K562 (cell line): ENCODE data around the gene SLC49A3. TPM values are rescaled to one million over a fixed set of nuclear protein-coding genes. Genes with fewer than 3 reads are reported as not detected.

Source experiments
- ATAC-seq: fragments of 200-7000 bp; cut with Tn5 transposase; 3 replicates; pipeline ENCODE4 v1.9.1; 2020; ENCODE audit warnings: moderate library complexity
- BruUV-seq: library from RNA; stranded (reverse); fragments of 400-500 nt; replicated peaks from 2 replicates; lab custom pipeline; 2021; lab: Mats Ljungman, UMichigan
- CTCF ChIA-PET: fragments of 300-600 bp; formaldehyde crosslinking; extraction: SDS; loops from one replicate; lab custom pipeline; 2021; ENCODE audit warnings: low intra/inter-chr PET ratio; lab: Yijun Ruan, JAX
- POLR2A ChIA-PET: fragments of 300-600, 350-650 bp; sonication (Branson Sonifier 250); formaldehyde crosslinking; extraction: SDS; loops from one replicate; lab custom pipeline; 2021; ENCODE audit warnings: antibody characterized with exemption, inconsistent platforms; lab: Yijun Ruan, JAX
- DNase-seq, 4 experiments: peaks; one replicate each; pipeline versions ENCODE4 v3.0.0 to v3.0.0-alpha.2; 2011 to 2018; ENCODE audit warnings: low spot score in 3 of 4, mixed read lengths in 3 of 4; ENCODE audit errors: extremely low read depth in 1 of 4
- FAIRE-seq: peaks from 2 replicates; lab custom pipeline; 2011; peaks lifted over from hg19 to GRCh38; lab: Jason Lieb, UNC
- H2AFZ ChIP-seq: 2 replicates; pipeline ENCODE4 v1.6.0; 2011; ENCODE audit warnings: low read depth, low read length, control low read depth, inconsistent platforms
- H3K27ac ChIP-seq: fragments of 200-600 bp; 3 replicates; pipeline ENCODE4 v1.8.0; 2011; ENCODE audit warnings: low read depth, mild to moderate bottlenecking, control low read depth, inconsistent platforms, low read length, moderate library complexity, mixed read lengths; ENCODE audit errors: extremely low read depth
- H3K27me3 ChIP-seq, 2 experiments: fragments of 300-600 bp in 1 of 2; 2 replicates in 1 of 2; 3 replicates in 1 of 2; pipeline versions ENCODE4 v1.6.0 to v1.8.0; 2011; ENCODE audit warnings: inconsistent platforms in 2 of 2, low read length in 2 of 2, mild to moderate bottlenecking in 1 of 2, mixed read lengths in 1 of 2, moderate library complexity in 1 of 2; ENCODE audit not compliant: control insufficient read depth in 2 of 2, insufficient read depth in 2 of 2
- H3K36me3 ChIP-seq: fragments of 300-600 bp; 3 replicates; pipeline ENCODE4 v1.8.0; 2011; ENCODE audit warnings: mild to moderate bottlenecking, low read length, inconsistent platforms; ENCODE audit not compliant: control insufficient read depth, insufficient read depth
- H3K4me1 ChIP-seq, 2 experiments: fragments of 200-600 bp in 1 of 2; replicated peaks in 1 of 2; 2 replicates in 1 of 2; 3 replicates in 1 of 2; pipeline versions ENCODE4 v1.5.1 to v1.8.0; 2011; ENCODE audit warnings: inconsistent platforms in 2 of 2, low read length in 2 of 2, mild to moderate bottlenecking in 1 of 2, mixed read lengths in 1 of 2, moderate library complexity in 1 of 2; ENCODE audit not compliant: control insufficient read depth in 2 of 2, insufficient read depth in 2 of 2
- H3K4me2 ChIP-seq: 2 replicates; pipeline ENCODE4 v1.6.1; 2011; ENCODE audit warnings: low read length, control low read depth, inconsistent platforms, mixed read lengths; ENCODE audit not compliant: insufficient read depth
- H3K4me3 ChIP-seq: fragments of 200-600 bp; sonication (generic), shearing (Covaris generic); 2 replicates; pipeline ENCODE4 v1.5.1; 2016; ENCODE audit warnings: control low read depth, inconsistent platforms
- H3K79me2 ChIP-seq: fragments of 200-600 bp; 3 replicates; pipeline ENCODE4 v1.8.0; 2011; ENCODE audit warnings: low read length, inconsistent platforms; ENCODE audit not compliant: control insufficient read depth, insufficient read depth
- H3K9ac ChIP-seq, 2 experiments: 2 replicates each; pipeline versions ENCODE4 v1.6.0 to v1.6.1; 2011; ENCODE audit warnings: low read depth in 2 of 2, low read length in 2 of 2, control low read depth in 1 of 2, inconsistent platforms in 1 of 2, mild to moderate bottlenecking in 1 of 2, mixed read lengths in 1 of 2; ENCODE audit not compliant: insufficient read depth in 1 of 2
- H3K9me1 ChIP-seq: one replicate; pipeline ENCODE4 v1.6.0; 2011; ENCODE audit warnings: inconsistent platforms, mild to moderate bottlenecking, low read length, moderate library complexity; ENCODE audit not compliant: control insufficient read depth, insufficient read depth
- H3K9me3 ChIP-seq: replicated peaks from 2 replicates; pipeline ENCODE4 v1.5.1; 2011; ENCODE audit warnings: low read depth, low read length, inconsistent platforms; ENCODE audit not compliant: control insufficient read depth, insufficient read depth
- H4K20me1 ChIP-seq: replicated peaks from 2 replicates; pipeline ENCODE4 v1.6.1; 2011; ENCODE audit warnings: low read length, inconsistent platforms, mixed read lengths; ENCODE audit not compliant: control insufficient read depth, insufficient read depth
- CBFA2T2 ChIP-seq: fragments of 450-650 bp; conservative IDR thresholded peaks from 2 replicates; pipeline ENCODE4 v1.6.1; 2017; ENCODE audit warnings: mild to moderate bottlenecking
- CBFA2T3 ChIP-seq: fragments of 450-650 bp; IDR thresholded peaks from 2 replicates; pipeline ENCODE4 v1.6.1; 2017
- FOXA3 ChIP-seq, 2 experiments: fragments of 450-650 bp in 1 of 2; sonication (generic) in 1 of 2; formaldehyde crosslinking; IDR thresholded peaks in 1 of 2; conservative IDR thresholded peaks in 1 of 2; 2 replicates each; pipeline versions ENCODE4 v1.4.0 to v1.8.0; 2020 to 2022; ENCODE audit warnings: mild to moderate bottlenecking in 2 of 2, missing genetic modification reagents in 1 of 2
- MAX ChIP-seq: sonication (generic); formaldehyde crosslinking; IDR thresholded peaks from 2 replicates; pipeline ENCODE4 v1.9.0; 2022; ENCODE audit warnings: mild to moderate bottlenecking, missing genetic modification reagents
- MLLT1 ChIP-seq, 2 experiments: fragments of 450-650 bp; IDR thresholded peaks; 2 replicates each; pipeline ENCODE4 v1.6.1; 2016
- PRDM10 ChIP-seq: fragments of 450-650 bp; IDR thresholded peaks from 2 replicates; pipeline ENCODE4 v1.6.1; 2018; ENCODE audit not compliant: partially characterized antibody
- TCF3 ChIP-seq: sonication (generic); formaldehyde crosslinking; IDR thresholded peaks from 2 replicates; pipeline ENCODE4 v1.4.0; 2020; ENCODE audit warnings: mild to moderate bottlenecking, missing genetic modification reagents
- UBTF ChIP-seq, 2 experiments: IDR thresholded peaks; 2 replicates each; pipeline ENCODE4 v1.6.1; 2012; ENCODE audit warnings: improper control_type of control experiment in 2 of 2, low read depth in 2 of 2, low read length in 2 of 2, borderline replicate concordance in 1 of 2
- ZNF764 ChIP-seq: fragments of 250-450 bp; sonication (Bioruptor Pico); IDR thresholded peaks from 2 replicates; pipeline ENCODE4 v1.4.0; 2020; ENCODE audit warnings: low read depth, mild to moderate bottlenecking, moderate library complexity
- WGBS: fragments of 100-300 bp; shearing (Covaris generic); methylation state at CpG from one replicate; pipeline ENCODE4 v1.1.6; 2016; ENCODE audit warnings: low coverage, mixed read lengths; ENCODE audit not compliant: insufficient coverage; ENCODE audit errors: missing lambda C conversion rate; 5-methylcytosine and 5-hydroxymethylcytosine counted together
- in situ Hi-C: fragments of 300-500 bp; cut with MboI; formaldehyde crosslinking; loops from 4 replicates; pipeline ENCODE4 v1.15.0; 2018; ENCODE audit warnings: inconsistent platforms, mixed read lengths
- intact Hi-C: fragments of 100-400 bp; cut with micrococcal nuclease; formaldehyde crosslinking; loops from 2 replicates; pipeline ENCODE4 v1.14.2; 2022
- polyA plus RNA-seq, 8 experiments: library from polyadenylated mRNA; depleted of rRNA in 4 of 8; stranded (reverse) in 5 of 8; unstranded in 3 of 8; fragments of >200 nt; fragmentation: Nextera tagmentation in 2 of 8; fragmentation: Illumina TruSeq in 1 of 8; extraction: Ambion mirVana in 2 of 8; extraction: Trizol in 1 of 8; gene quantifications; 2 replicates each; pipeline versions ENCODE4 v1.2.1 to v1.2.3, GENCODE V29; 2011 to 2014; ENCODE audit warnings: inconsistent platforms in 1 of 8, missing spikeins in 1 of 8
- total RNA-seq, 7 experiments: library from RNA; depleted of rRNA in 6 of 7; stranded (reverse); fragments of >200 nt in 6 of 7; fragmentation: Illumina TruSeq in 2 of 7; extraction: Trizol in 2 of 7; gene quantifications; 2 replicates each; pipeline versions ENCODE4 v1.2.1 to v1.2.3, GENCODE V29; 2011 to 2021; ENCODE audit warnings: low replicate concordance in 1 of 7

SLC49A3 gene
- total and polyA plus RNA-seq, 9 of the 15 experiments (the other 6 are each of a cell fraction or from before 2014, with no cell fraction given), result 0.24 to 0.41 TPM; not detected in 7

- ATAC-seq, result peak; percentile 64
- no peak overlapping the region; the same call in 1 of the 2 replicates for H3K4me2 ChIP-seq
These were observed 4.0 kb upstream of the SLC49A3 start for GRCh38 chr4:692771-693554.

More at GRCh38 chr4:692771-693554, 4.0 kb upstream of the SLC49A3 start:
- peaks cover 1% of the 10 kb centered on the region; the same call in 1 of the 3 replicates for H3K79me2 ChIP-seq
- in situ Hi-C loops (no loop called here), intact Hi-C loops (no loop called here)
- H3K9me1 ChIP-seq, result no peaks in the 10 kb centered on the region
- no peaks in the 10 kb centered on the region for H4K20me1 ChIP-seq
- BruUV-seq, result no TSS peak
- no peak overlapping the region for H3K4me3 ChIP-seq
- WGBS, result 44% methylated on average over 31 of the region's 32 CpGs
- no peaks in the 10 kb centered on the region for H3K27me3 ChIP-seq
- H2AFZ ChIP-seq, result peak overlapping the region; percentile 37
- peak overlapping the region; percentile 19 to 89; a peak in 3 of 4 replicates for H3K9ac ChIP-seq
- no peaks in the 10 kb centered on the region for H3K9me3 ChIP-seq
- H3K36me3 ChIP-seq, result no peaks in the 10 kb centered on the region
- peak in 2 of 4 experiments; percentile 56 to 57 for DNase-seq
- TF ChIP-seq CBFA2T2 (peak; percentile 21; the same call in 1 of the 2 replicates), TCF3 (CRISPR knock-in tag) (peak; percentile 31; the same call in 1 of the 2 replicates), MAX (CRISPR knock-in tag) (0 out of 2 replicates have a peak, but pooled peaks have one; percentile 34), PRDM10 (peak; percentile 32), ZNF764 (CRISPR knock-in tag) (no peak), MLLT1 (IDR thresholded peaks at IDR 0.05) (no peak), CBFA2T3 (peak; percentile 68), FOXA3 (CRISPR knock-in tag; conservative IDR thresholded peaks at IDR 0.05 in 1 of 2, IDR thresholded peaks at IDR 0.05 in 1 of 2) (peak in 1 of 2 experiments; percentile 38; a peak in 1 of 4 replicates), UBTF (IDR thresholded peaks at IDR 0.05; ENCODE audit: borderline replicate concordance in 1 of 2, low read depth in 2 of 2, low read length in 2 of 2) (peak in 1 of 2 experiments; percentile 39; a peak in 1 of 4 replicates)
- peaks cover 8 to 32% of the 10 kb centered on the region in 2 experiments for H3K4me1 ChIP-seq
- ChIA-PET CTCF (no interaction called here), POLR2A (no interaction called here)
- peak; percentile 57 for FAIRE-seq
- no peak overlapping the region for H3K27ac ChIP-seq
